CD8-positive, alpha-beta memory T cell (primary cell): ENCODE results near the gene ZNF710. TPM values are rescaled to one million over a fixed set of nuclear protein-coding genes. Genes with fewer than 3 reads are reported as not detected.

Experiments used
- CTCF ChIA-PET: fragments of 350-600 bp; sonication (Branson Sonifier 250); formaldehyde crosslinking; loops from one replicate; lab custom pipeline; 2021; ENCODE audit warnings: antibody characterized with exemption; lab: Charles Lee
- POLR2A ChIA-PET: fragments of 350-600 bp; sonication (Branson Sonifier 250); formaldehyde crosslinking; loops from one replicate; lab custom pipeline; 2021; ENCODE audit warnings: antibody characterized with exemption; lab: Charles Lee
- DNase-seq, 5 donors: peaks; one replicate each; pipeline versions ENCODE4 v3.0.0 to v3.0.0-alpha.2; 2020 to 2022; ENCODE audit warnings: mixed read lengths in 1 of 5
- H3K27ac ChIP-seq: one replicate; pipeline ENCODE4 v1.7.0; 2013; ENCODE audit warnings: low read depth, mild to moderate bottlenecking, low read length, moderate library complexity
- H3K27me3 ChIP-seq: 2 replicates; pipeline ENCODE4 v1.7.0; 2013; ENCODE audit warnings: low read length, mild to moderate bottlenecking; ENCODE audit not compliant: insufficient read depth, poor library complexity, severe bottlenecking
- H3K36me3 ChIP-seq: 2 replicates; pipeline ENCODE4 v1.7.0; 2013; ENCODE audit warnings: mild to moderate bottlenecking, low read length, moderate library complexity; ENCODE audit not compliant: insufficient read depth
- H3K4me1 ChIP-seq: 2 replicates; pipeline ENCODE4 v1.7.0; 2013; ENCODE audit warnings: mild to moderate bottlenecking, low read length, moderate library complexity; ENCODE audit not compliant: insufficient read depth
- H3K4me3 ChIP-seq: 2 replicates; pipeline ENCODE4 v1.7.0; 2013; ENCODE audit warnings: mild to moderate bottlenecking, low read length
- H3K9me3 ChIP-seq: 2 replicates; pipeline ENCODE4 v1.7.0; 2013; ENCODE audit warnings: mild to moderate bottlenecking, low read length
- H3K27ac Mint-ChIP-seq, 8 donors: one replicate each; pipeline ENCODE4 v1.8.0; 2020 to 2021; ENCODE audit warnings: mixed read lengths in 8 of 8, mild to moderate bottlenecking in 6 of 8, inconsistent platforms in 3 of 8, moderate library complexity in 3 of 8
- H3K27me3 Mint-ChIP-seq, 2 donors: one replicate each; pipeline ENCODE4 v1.8.0; 2020 to 2021; ENCODE audit warnings: mixed read lengths in 2 of 2, mild to moderate bottlenecking in 1 of 2, moderate library complexity in 1 of 2
- H3K36me3 Mint-ChIP-seq, 3 donors: one replicate each; pipeline ENCODE4 v1.8.0; 2020 to 2021; ENCODE audit warnings: mixed read lengths in 3 of 3, inconsistent platforms in 1 of 3, mild to moderate bottlenecking in 1 of 3
- H3K4me1 Mint-ChIP-seq, 3 donors: one replicate each; pipeline ENCODE4 v1.8.0; 2020 to 2021; ENCODE audit warnings: mixed read lengths in 3 of 3, inconsistent platforms in 1 of 3, mild to moderate bottlenecking in 1 of 3
- H3K4me3 Mint-ChIP-seq, 7 donors: one replicate each; pipeline ENCODE4 v1.8.0; 2020 to 2021; ENCODE audit warnings: mixed read lengths in 7 of 7, mild to moderate bottlenecking in 6 of 7, moderate library complexity in 4 of 7, inconsistent platforms in 2 of 7
- H3K9me3 Mint-ChIP-seq, 5 donors: one replicate each; pipeline ENCODE4 v1.8.0; 2020 to 2022; ENCODE audit warnings: mixed read lengths in 5 of 5, mild to moderate bottlenecking in 3 of 5, moderate library complexity in 2 of 5, inconsistent platforms in 1 of 5
- polyA plus RNA-seq: library from polyadenylated mRNA; unstranded; fragments of 300-500 nt; fragmentation: Illumina TruSeq; gene quantifications from one replicate; pipeline ENCODE4 v1.2.3, GENCODE V29; 2021
- total RNA-seq, 2 experiments: library from RNA; stranded (reverse); gene quantifications; one replicate each; pipeline ENCODE4 v1.2.3, GENCODE V29; 2021

Gene ZNF710
- total and polyA plus RNA-seq, 3 experiments from 2014 or later: 2.6 to 13.2 (median 13.2) TPM

GRCh38 chr15:90072978-90073640 is 72.0 kb downstream of the ZNF710 start:
- no peak for DNase-seq
- Histone ChIP-seq H3K36me3 (no peaks in the 10 kb centered on the region), H3K4me1 (no peaks in the 10 kb centered on the region), H3K27ac (no peak overlapping the region), H3K9me3 (no peaks in the 10 kb centered on the region), H3K27me3 (no peaks in the 10 kb centered on the region), H3K4me3 (no peak overlapping the region)
- Mint-ChIP-seq H3K4me3 (no peak overlapping the region), H3K27me3 (no peaks in the 10 kb centered on the region), H3K36me3 (peaks cover 0 to 46% (median 2%) of the 10 kb centered on the region in 3 donors), H3K9me3 (no peaks in the 10 kb centered on the region), H3K27ac (peak overlapping the region in 1 of 8 donors; percentile 59), H3K4me1 (peaks cover 3 to 7% (median 4%) of the 10 kb centered on the region in 3 donors)
- ChIA-PET CTCF (no interaction called here), POLR2A (no interaction called here)

DNA sequence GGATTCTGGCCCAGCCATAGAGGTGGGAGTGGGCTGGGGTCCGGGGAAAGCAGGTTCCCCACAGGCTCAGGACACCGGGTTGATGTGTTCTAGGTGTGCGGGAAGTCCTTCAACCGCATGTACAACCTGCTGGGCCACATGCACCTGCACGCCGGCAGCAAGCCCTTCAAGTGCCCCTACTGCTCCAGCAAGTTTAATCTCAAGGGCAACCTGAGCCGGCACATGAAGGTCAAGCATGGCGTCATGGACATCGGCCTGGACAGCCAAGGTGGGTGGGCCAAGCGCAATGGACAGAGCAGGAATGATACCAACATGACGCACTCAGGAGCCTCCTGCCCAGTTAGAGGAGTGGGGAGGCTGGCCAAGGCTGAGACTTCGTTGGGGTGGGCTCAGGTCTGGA is 72.9 kb downstream of the ZNF710 start:
- no peak overlapping the region for H3K4me3 Mint-ChIP-seq
- H3K27ac Mint-ChIP-seq: no peak overlapping the region
- H3K4me1 Mint-ChIP-seq: peaks cover 3 to 7% (median 4%) of the 10 kb centered on the region in 3 donors
- H3K36me3 Mint-ChIP-seq: peaks cover 0 to 49% (median 2%) of the 10 kb centered on the region in 3 donors
- H3K27ac ChIP-seq: no peak overlapping the region
- H3K4me1 ChIP-seq: no peaks in the 10 kb centered on the region
- no peak overlapping the region for H3K4me3 ChIP-seq
- ChIA-PET POLR2A (no interaction called here), CTCF (no interaction called here)
- no peaks in the 10 kb centered on the region for H3K9me3 ChIP-seq
- no peak for DNase-seq
- H3K9me3 Mint-ChIP-seq: no peaks in the 10 kb centered on the region
- no peaks in the 10 kb centered on the region for H3K27me3 ChIP-seq
- H3K36me3 ChIP-seq: no peaks in the 10 kb centered on the region
- no peaks in the 10 kb centered on the region for H3K27me3 Mint-ChIP-seq

DNA sequence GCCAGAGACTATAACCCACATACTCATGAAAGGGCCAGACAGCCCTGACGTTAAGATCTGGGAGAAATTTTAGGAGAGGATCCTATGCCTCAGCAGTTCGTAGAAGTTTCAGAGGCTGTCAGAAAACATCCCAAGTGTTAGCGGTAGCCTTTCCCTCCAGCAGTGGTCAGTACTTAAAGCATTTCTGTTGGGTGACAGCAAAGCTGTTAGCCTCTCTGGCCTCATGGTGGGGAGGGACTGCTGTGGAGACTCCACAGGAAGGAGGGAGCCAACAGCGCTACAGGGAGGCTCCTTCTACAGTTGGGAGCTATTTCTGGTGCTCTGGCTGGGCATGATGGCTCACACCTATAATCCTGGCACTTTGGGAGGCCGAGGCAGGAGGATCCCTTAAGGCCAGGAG is 73.8 kb downstream of the ZNF710 start:
- CTCF ChIA-PET: interaction anchor here (0.8 to 1.2 kb wide), 3 partner anchors 20 to 200 kb away, joined by 3 read pairs; partner anchors contain the start of gene AP3S2
- H3K27ac Mint-ChIP-seq: peak overlapping the region in 2 of 8 donors; percentile 6 to 62
- Histone ChIP-seq H3K27ac (no peak overlapping the region), H3K9me3 (no peaks in the 10 kb centered on the region), H3K4me3 (no peak overlapping the region), H3K27me3 (no peaks in the 10 kb centered on the region), H3K4me1 (no peaks in the 10 kb centered on the region), H3K36me3 (no peaks in the 10 kb centered on the region)
- H3K4me1 Mint-ChIP-seq: peaks cover 3 to 7% (median 4%) of the 10 kb centered on the region in 3 donors
- H3K9me3 Mint-ChIP-seq: no peaks in the 10 kb centered on the region
- no peaks in the 10 kb centered on the region for H3K27me3 Mint-ChIP-seq
- peaks cover 0 to 45% (median 2%) of the 10 kb centered on the region in 3 donors for H3K36me3 Mint-ChIP-seq
- DNase-seq: no peak
- POLR2A ChIA-PET: no interaction called here
- no peak overlapping the region for H3K4me3 Mint-ChIP-seq

DNA sequence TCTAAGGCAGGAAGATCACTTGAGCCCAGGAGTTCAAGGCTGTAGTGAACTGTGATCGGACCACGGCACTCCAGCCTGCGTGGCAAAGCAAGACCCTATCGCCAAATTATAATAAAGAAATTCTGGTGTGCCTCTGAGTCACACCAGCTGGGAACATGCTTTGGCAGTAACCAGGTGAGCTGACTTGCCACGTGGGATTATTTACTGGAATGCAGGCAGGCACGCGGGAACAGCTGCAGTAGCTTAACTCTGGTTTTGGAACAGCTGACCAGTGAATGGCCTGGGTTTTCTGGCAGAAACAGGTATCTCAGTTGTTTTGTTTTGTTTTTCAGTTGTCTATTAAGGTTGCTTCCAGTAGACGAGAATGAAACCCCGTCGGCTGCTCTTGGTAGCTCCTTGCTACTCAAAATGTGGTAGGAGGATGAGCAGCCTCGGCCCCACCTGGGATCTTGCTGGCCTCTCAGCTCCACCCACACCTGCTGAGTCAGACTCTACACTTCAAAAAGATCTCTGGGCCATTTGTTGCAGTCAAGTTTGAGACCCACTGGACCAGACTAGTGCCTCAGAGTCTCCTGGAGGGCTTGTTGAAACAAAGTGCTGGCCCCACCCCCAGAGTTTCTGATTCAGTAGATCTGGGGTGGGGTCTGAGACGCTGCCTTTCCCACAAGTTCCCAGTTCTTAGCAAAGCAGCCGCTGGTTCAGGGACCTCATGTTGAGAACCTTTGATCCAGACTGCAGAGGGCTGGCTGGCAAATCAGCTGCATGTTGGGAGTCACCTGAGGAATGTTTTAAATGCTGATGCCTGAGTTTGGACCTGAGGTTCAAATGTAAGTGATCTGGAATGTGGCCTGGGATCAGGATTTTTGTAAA is 74.5 kb downstream of the ZNF710 start:
- Mint-ChIP-seq H3K27me3 (no peaks in the 10 kb centered on the region), H3K36me3 (peaks cover 0 to 50% (median 2%) of the 10 kb centered on the region in 3 donors), H3K4me1 (peaks cover 3 to 5% (median 4%) of the 10 kb centered on the region in 3 donors), H3K9me3 (no peaks in the 10 kb centered on the region), H3K27ac (peak overlapping the region in 5 of 8 donors; percentile 29 to 72 (median 47)), H3K4me3 (no peak overlapping the region)
- POLR2A ChIA-PET: interaction anchor here (0.7 kb wide), 1 partner anchor 322 kb away, joined by 3 read pairs; no protein-coding TSS in a partner anchor
- H3K4me3 ChIP-seq: no peak overlapping the region
- DNase-seq: no peak
- no peaks in the 10 kb centered on the region for H3K36me3 ChIP-seq
- H3K9me3 ChIP-seq: no peaks in the 10 kb centered on the region
- H3K27me3 ChIP-seq: no peaks in the 10 kb centered on the region
- no peaks in the 10 kb centered on the region for H3K4me1 ChIP-seq
- CTCF ChIA-PET: interaction anchor here (0.6 to 1.2 kb wide), 4 partner anchors 19 to 201 kb away, joined by 3 read pairs; partner anchors contain the start of genes AP3S2 and ARPIN
- H3K27ac ChIP-seq: no peak overlapping the region

- H3K36me3 ChIP-seq: no peaks in the 10 kb centered on the region
- H3K27ac ChIP-seq: no peak overlapping the region
- Mint-ChIP-seq H3K36me3 (peaks cover 0 to 57% (median 2%) of the 10 kb centered on the region in 3 donors), H3K9me3 (no peaks in the 10 kb centered on the region), H3K4me1 (no peaks in the 10 kb centered on the region), H3K27ac (peak overlapping the region in 2 of 8 donors; percentile 12 to 92), H3K4me3 (no peak overlapping the region), H3K27me3 (no peaks in the 10 kb centered on the region)
- no peak for DNase-seq
- no peaks in the 10 kb centered on the region for H3K9me3 ChIP-seq
- no peaks in the 10 kb centered on the region for H3K27me3 ChIP-seq
- POLR2A ChIA-PET: interaction anchor here (0.7 kb wide), 1 partner anchor 323 kb away, joined by 3 read pairs; no protein-coding TSS in a partner anchor
- no peak overlapping the region for H3K4me3 ChIP-seq
- H3K4me1 ChIP-seq: no peaks in the 10 kb centered on the region
- CTCF ChIA-PET: interaction anchor here (1.2 kb wide), 1 partner anchor 202 kb away, joined by 3 read pairs; no protein-coding TSS in a partner anchor
Observed at GRCh38 chr15:90076716-90077115, 75.6 kb downstream of the ZNF710 start.

GRCh38 chr15:90078965-90079364 is 77.8 kb downstream of the ZNF710 start:
- DNase-seq: no peak
- Mint-ChIP-seq H3K4me1 (no peaks in the 10 kb centered on the region), H3K9me3 (no peaks in the 10 kb centered on the region), H3K27ac (peak overlapping the region in 3 of 8 donors; percentile 53 to 82 (median 75)), H3K4me3 (no peak overlapping the region), H3K27me3 (no peaks in the 10 kb centered on the region), H3K36me3 (peaks cover 0 to 66% (median 4%) of the 10 kb centered on the region in 3 donors)
- CTCF ChIA-PET: interaction anchor here (1.5 kb wide), 1 partner anchor 20 kb away, joined by 5 read pairs; no protein-coding TSS in a partner anchor
- Histone ChIP-seq H3K4me1 (no peaks in the 10 kb centered on the region), H3K4me3 (no peak overlapping the region), H3K36me3 (peaks cover 4% of the 10 kb centered on the region), H3K27me3 (no peaks in the 10 kb centered on the region), H3K27ac (no peak overlapping the region), H3K9me3 (no peaks in the 10 kb centered on the region)
- POLR2A ChIA-PET: no interaction called here

DNA sequence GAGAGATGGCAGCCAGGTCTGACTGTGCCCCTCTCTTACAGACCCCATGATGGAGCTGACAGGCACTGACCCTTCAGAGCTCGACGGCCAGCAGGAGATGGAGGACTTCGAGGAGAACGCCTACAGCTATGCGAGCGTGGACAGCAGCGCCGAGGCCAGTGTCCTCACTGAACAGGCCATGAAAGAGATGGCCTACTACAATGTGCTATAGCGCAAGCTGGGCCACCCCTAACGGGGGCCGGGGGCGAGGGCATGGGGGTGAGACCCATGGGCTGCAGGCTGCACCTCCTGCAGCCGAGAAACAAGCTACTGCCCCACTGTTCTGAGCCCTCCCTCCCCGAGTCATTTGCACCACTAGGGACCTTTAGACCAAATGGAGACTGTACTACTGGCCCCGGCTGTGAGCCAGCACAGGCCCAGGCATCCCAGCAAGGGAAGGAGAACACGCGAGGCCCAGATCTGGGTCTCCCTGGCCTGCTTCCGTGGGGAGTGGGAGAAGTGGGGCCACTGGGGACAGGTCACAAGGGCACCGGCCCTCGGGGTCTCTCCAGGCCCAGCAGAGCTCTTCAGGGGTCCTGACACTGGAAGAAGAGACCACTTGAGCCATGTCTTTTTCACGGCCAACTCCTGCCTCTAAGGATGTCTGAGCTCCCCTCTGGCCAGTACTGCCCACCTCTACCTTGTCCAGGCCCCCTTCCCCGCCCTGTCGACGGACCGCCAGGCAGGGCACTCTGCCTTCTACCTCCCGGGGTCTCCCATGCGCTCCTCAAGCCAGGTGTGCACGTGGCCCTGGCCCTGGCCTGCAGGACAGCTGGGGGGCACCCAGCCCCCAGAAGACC is 78.7 kb downstream of the ZNF710 start:
- no peak for DNase-seq
- Mint-ChIP-seq H3K27me3 (no peaks in the 10 kb centered on the region), H3K4me1 (no peaks in the 10 kb centered on the region), H3K4me3 (no peak overlapping the region), H3K36me3 (peaks cover 0 to 66% (median 4%) of the 10 kb centered on the region in 3 donors), H3K9me3 (no peaks in the 10 kb centered on the region), H3K27ac (peak overlapping the region in 1 of 8 donors; percentile 62)
- POLR2A ChIA-PET: interaction anchor here (0.6 kb wide), 1 partner anchor 11 kb away, joined by 6 read pairs; no protein-coding TSS in a partner anchor
- peaks cover 11% of the 10 kb centered on the region for H3K36me3 ChIP-seq
- H3K9me3 ChIP-seq: no peaks in the 10 kb centered on the region
- H3K27me3 ChIP-seq: no peaks in the 10 kb centered on the region
- no peaks in the 10 kb centered on the region for H3K4me1 ChIP-seq
- no peak overlapping the region for H3K27ac ChIP-seq
- no peak overlapping the region for H3K4me3 ChIP-seq
- CTCF ChIA-PET: interaction anchor here (0.6 to 1.6 kb wide), 3 partner anchors 9 to 1034 kb away, joined by 3 to 7 read pairs (median 4); no protein-coding TSS in a partner anchor
